Posterior vena cava (tissue), 2 donors: ENCODE results near the gene ATP2B3. TPM values are rescaled to one million over a fixed set of nuclear protein-coding genes. Genes with fewer than 3 reads are reported as not detected.

Source experiments
- DNase-seq: peaks from one replicate; pipeline ENCODE4 v3.0.0-alpha.2; 2020; ENCODE audit warnings: low spot score
- intact Hi-C, 2 donors: fragments of 100-400 bp; cut with DNase I; formaldehyde crosslinking; loops; one replicate each; pipeline versions ENCODE4 v1.14.1 to v1.14.2; 2022 to 2023
- total RNA-seq, 2 donors: library from RNA; stranded (reverse); fragmentation: NEBNext Ultra II Directional; extraction: Animal tissue kit (Norgen Biotek cat#: 25700); gene quantifications; one replicate each; pipeline ENCODE4 v1.2.1, GENCODE V29; 2021
- donor health status: DM: yes; HTN: yes; CAD: no.
- donor health status: DM: yes; HTN: yes; CAD: no.

Gene ATP2B3
- total RNA-seq, 2 donors from 2014 or later: 0.19 TPM; not detected in 1

- no peak for DNase-seq
- intact Hi-C loops: no loop called here
Observed at GRCh38 chrX:153622661-153623309, 105.3 kb downstream of the ATP2B3 start.

GRCh38 chrX:153623310-153624029 is 106.0 kb downstream of the ATP2B3 start:
- peak; percentile 62 for DNase-seq
- intact Hi-C loops: no loop called here

- intact Hi-C loops: no loop called here
- peak; percentile 59 for DNase-seq
Observed at GRCh38 chrX:153624196-153625091, 107.0 kb downstream of the ATP2B3 start.

- DNase-seq: peak; percentile 72
- intact Hi-C loops: no loop called here
Observed at GRCh38 chrX:153625271-153626024, 108.0 kb downstream of the ATP2B3 start.

- DNase-seq: peak; percentile 64
- intact Hi-C loops: no loop called here
Observed at GRCh38 chrX:153626025-153626633, 108.7 kb downstream of the ATP2B3 start.

- intact Hi-C loops: no loop called here
- DNase-seq: peak; percentile 71
Observed at GRCh38 chrX:153626863-153627674, 109.6 kb downstream of the ATP2B3 start.

- DNase-seq: peak; percentile 44
- intact Hi-C loops: no loop called here
Observed at GRCh38 chrX:153627675-153628111, 110.3 kb downstream of the ATP2B3 start.

- peak; percentile 67 for DNase-seq
- intact Hi-C loops: no loop called here
Observed at GRCh38 chrX:153628129-153628528, 110.7 kb downstream of the ATP2B3 start.

GRCh38 chrX:153628665-153629064 is 111.2 kb downstream of the ATP2B3 start:
- intact Hi-C loops: no loop called here

GRCh38 chrX:153631346-153631745 is 113.9 kb downstream of the ATP2B3 start:
- intact Hi-C loops: no loop called here
- no peak for DNase-seq

More at GRCh38 chrX:153628665-153629064, 111.2 kb downstream of the ATP2B3 start:
- peak; percentile 76 for DNase-seq

- intact Hi-C loops: no loop called here
- DNase-seq: no peak
Observed at GRCh38 chrX:153631907-153632594, 114.6 kb downstream of the ATP2B3 start.

Other genes with a start within 250 kb of the ATP2B3 start
- gene PNMA6F, start 195.9 kb upstream of the ATP2B3 start, total RNA-seq: not detected
- gene ZNF275, start 183.5 kb upstream of the ATP2B3 start, total RNA-seq: 10 to 100 TPM in 1 of 2 donors, 1 to 10 TPM in 1; 9.9 to 10.8 TPM
- gene PNMA6E, start 116.3 kb upstream of the ATP2B3 start, total RNA-seq: not detected
- gene ZFP92, start 106.2 kb upstream of the ATP2B3 start, total RNA-seq: under 1 TPM; 0.65 to 0.90 TPM
- 1 to 10 TPM in 1 of 2 donors, under 1 TPM in 1; 0.48 to 1.9 TPM for gene TREX2, start 71.6 kb upstream of the ATP2B3 start, total RNA-seq
- 10 to 100 TPM; 23.5 to 30.1 TPM for gene HAUS7, start 47.1 kb upstream of the ATP2B3 start, total RNA-seq
- 100 to 1,000 TPM; 392 to 743 TPM for gene BGN, start 22.7 kb upstream of the ATP2B3 start, total RNA-seq
- 10 to 100 TPM; 15.8 to 21.7 TPM for gene CCNQ, start 81.5 kb downstream of the ATP2B3 start, total RNA-seq
- gene DUSP9, start 129.6 kb downstream of the ATP2B3 start, total RNA-seq: not detected
- gene PNCK, start 156.2 kb downstream of the ATP2B3 start, total RNA-seq: 10 to 100 TPM; 41.1 to 58.9 TPM
- gene SLC6A8, start 170.3 kb downstream of the ATP2B3 start, total RNA-seq: 10 to 100 TPM; 33.5 to 42.3 TPM
- 100 to 1,000 TPM; 129 to 133 TPM for gene BCAP31, start 206.7 kb downstream of the ATP2B3 start, total RNA-seq
- 10 to 100 TPM; 14.7 to 22.6 TPM for gene ABCD1, start 207.2 kb downstream of the ATP2B3 start, total RNA-seq
- gene PLXNB3, start 246.6 kb downstream of the ATP2B3 start, total RNA-seq: 10 to 100 TPM; 16.8 to 19.1 TPM